AG08396 (cell line): ENCODE data around the gene DTX1.

Experiments used
- DNase-seq: peaks from one replicate; pipeline ENCODE4 v3.0.0; 2012; ENCODE audit warnings: low spot score, mixed read lengths

The DTX1 gene

DNA sequence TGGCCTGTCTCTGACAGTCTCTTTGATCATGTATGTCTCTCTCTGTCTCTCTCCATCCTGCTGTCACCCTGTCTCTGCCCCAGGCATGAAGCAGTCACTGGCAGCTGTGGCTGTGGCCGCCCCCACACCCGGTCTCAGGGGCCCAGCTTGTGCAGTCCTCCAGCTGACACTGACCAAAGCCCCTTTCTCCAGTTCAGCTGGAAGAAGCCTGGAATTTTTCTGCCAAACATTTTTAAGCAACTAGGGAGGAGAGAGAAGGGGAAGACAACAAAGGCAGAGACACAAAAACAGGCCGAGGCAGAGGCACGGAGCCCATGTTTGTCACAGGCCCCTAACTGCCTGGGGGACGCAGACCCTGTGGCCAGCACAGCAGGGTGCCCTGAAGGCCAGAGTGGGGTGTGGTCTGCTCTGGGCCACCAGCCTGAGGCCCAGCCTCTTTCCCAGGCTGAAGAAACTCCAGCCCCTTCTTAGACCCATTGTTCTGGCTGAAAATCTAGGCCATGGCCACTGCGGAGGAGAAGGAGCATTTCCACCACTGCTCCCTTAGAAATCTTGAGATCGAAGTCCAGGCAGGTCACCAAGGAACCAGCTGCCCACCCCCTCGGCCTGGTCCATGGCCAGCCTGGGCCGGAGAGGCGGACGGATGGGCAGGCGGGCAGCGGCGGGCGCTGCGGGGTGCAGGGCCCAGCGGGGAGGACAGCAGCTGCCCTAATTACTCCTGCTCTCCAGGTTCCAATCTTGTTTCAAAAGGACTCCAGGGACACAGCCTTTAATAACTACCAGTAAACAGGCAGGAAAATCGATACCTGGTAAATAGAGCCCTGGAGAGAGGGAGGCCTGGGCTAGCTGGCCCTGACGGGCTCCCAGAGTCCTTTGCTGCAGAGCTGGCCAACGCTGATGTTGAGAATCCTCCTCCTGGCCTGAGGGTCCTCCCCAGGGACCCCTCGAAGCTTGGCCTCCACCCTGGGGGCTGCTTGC is 14.9 kb downstream of the DTX1 start:
- DNase-seq = no peak

DNA sequence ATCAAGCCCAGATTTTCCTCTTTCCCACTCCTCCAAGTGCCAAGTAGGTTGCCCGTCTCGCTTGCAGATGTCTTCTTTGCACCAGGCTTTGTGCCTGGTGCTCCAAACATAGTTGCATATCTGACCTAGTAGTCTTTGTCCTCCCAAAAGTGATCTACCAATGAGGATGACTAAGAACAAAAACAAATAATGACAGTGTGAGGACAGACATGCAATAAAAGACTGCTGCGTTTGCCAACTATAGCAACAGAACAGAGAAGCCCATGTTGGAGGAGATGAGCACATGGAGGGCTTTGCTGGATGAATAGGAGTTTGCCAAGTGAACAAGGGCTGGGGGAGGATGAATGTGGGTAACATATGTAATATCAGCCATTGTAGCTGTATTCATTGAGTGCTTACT is 15.6 kb downstream of the DTX1 start:
- no peak for DNase-seq

DNA sequence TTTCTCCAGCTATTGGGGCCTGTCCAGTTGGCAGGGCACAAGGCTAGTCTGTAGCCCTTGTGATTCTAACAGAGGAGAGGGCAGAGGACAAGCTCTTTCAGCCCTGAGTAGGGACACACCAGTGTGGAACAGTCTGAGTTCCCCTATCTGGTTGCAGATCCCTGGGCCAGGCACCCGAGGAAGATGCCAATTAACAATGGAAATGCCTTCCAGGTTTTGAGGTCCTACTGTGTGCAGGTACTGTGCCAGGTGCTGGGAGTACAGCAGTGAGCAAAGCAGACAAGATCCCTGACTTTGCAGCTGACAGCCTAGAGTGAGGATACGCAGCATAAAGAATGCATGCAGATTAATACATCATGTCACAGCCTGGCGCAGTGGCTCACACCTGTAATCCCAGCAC is 17.1 kb downstream of the DTX1 start:
- DNase-seq = no peak

DNA sequence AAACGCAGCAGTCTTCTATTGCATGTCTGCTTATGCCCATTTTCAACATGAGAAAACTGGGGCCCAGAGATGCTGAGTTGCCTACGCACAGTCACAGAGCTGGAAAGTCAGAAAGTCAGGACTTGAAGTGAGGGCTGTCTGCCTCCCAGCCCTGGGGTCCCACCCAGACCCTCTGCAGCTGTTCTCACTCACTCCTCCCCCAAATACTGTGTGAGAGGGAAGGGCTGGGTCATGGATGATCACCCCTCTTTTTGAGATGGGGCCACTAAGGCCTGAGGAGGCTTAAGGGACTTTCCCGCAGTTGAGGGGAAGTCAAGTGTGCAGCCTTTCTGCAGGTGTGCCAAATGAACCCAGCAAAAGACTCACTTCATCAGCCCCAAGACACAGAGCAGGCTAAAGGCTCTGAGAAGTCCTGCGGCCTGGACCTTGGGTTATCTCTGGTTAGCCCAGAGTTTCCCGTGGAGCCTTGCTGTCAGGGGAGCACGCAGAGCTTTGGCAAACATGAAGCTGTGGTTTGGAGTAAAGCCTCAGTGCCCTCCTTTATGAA is 18.7 kb downstream of the DTX1 start:
- no peak for DNase-seq

DNA sequence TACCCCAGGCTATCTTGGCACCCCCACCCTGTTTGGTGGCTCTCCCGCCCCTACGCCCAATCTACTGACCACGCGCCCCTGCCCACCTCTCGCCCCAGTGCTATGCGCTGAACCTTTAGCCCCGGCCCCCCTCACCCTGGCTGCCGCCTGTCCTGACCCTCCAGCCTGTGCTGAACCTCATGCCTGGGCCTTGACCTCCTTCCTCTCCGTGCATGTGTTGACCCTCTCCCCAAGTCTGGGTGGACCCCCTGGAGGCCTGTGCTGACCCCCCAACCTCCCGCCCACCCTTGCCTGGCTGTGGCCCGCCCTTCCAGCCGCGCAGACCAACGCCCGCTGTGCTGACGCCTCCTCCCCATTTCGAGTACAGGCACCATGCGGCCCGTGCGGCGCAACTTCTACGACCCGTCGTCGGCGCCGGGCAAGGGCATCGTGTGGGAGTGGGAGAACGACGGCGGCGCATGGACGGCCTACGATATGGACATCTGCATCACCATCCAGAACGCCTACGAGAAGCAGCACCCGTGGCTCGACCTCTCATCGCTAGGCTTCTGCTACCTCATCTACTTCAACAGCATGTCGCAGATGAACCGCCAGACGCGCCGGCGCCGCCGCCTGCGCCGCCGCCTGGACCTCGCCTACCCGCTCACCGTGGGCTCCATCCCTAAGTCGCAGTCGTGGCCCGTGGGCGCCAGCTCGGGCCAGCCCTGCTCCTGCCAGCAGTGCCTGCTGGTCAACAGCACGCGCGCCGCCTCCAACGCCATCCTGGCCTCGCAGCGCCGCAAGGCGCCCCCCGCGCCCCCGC is 20.7 kb downstream of the DTX1 start:
- DNase-seq = no peak

DNA sequence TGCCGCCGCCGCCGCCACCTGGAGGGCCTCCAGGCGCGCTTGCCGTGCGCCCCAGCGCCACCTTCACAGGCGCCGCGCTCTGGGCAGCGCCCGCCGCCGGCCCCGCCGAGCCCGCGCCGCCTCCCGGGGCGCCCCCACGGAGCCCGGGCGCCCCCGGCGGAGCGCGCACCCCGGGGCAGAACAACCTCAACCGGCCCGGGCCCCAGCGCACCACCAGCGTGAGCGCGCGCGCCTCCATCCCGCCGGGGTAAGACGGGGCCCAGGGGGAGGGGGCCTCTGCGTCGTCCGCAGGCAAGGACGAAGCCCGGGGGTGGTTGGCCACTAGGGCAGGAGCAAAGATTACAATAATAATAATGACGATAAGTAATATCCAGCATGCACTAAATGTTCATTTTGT is 21.3 kb downstream of the DTX1 start:
- DNase-seq = no peak

DNA sequence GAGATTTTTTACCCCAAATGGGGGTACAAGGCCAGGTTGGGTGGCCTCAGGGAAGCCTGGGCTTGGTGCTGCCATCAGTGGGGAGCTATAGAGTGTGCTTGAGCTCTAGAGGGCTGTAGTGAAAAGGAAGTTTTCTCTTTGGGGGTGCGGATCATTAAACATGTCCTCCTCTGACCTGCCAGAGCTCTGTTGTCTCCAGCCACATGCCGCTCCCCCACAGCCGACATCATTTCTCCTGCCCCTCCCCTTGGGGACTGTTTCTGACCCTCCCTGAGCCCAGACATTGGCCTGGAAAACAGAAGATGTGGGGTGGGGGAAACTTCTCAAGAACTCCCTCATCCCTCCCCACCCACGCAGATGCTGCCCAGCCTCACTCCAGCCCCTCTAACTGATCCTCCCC is 25.3 kb downstream of the DTX1 start:
- DNase-seq = no peak

DNA sequence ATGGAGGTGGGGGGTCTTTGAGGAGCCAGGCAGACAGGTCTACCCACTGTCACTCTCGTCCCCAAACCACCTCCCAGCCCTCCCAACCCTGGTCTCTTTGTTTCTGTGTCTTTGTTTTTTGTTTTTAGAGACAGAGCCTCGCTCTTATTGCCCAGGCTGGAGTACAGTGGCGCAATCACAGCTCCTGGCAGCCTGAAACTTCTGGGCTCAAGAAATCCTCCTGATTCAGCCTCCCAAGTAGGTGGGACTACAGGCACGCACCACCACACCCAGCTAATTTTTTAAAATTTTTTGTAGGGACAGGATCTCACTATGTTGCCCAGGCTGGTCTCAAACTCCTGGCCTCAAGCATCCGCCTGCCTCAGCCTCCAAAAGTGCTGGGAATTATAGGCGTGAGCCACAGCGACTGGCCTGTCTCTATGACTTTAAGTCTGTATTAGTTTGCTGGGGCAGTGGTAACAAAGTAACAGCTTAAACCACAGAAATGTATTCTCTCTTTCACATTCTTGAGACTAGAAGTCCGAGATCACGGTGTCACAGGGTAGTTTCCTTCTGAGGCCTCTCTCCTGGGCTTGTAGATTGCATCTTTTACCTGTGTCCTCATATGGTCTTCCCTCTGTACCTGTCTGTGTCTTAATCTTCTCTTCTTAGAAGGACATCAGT is 26.1 kb downstream of the DTX1 start:
- DNase-seq = no peak

DNA sequence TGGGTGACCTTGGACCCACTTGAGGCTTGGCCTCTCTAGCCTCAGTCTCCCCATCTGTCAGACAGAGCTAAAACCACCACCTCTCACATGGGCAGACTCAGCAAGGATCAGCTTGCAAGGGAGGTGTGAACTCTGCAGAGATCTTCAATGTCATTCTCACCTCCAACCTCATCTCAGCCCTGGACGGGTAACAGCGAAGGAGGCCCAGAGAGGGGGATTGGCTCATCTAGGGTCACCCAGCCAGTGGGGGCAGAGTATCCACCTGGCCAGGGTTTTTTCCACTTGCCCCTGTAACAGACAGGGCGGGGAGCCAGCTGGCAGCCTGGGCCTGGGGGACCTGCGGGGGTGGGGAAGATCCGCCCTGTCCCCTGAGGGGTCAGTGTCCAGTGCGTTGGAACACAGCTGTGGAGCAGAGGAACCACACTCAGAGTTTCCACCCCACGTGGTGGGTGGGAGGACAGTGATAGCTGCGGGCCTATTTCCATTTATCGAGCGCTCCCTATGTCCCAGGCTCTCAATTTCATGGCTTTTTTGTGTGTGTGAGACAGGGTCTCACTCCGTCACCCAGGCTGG is 27.4 kb downstream of the DTX1 start:
- DNase-seq = no peak

DNA sequence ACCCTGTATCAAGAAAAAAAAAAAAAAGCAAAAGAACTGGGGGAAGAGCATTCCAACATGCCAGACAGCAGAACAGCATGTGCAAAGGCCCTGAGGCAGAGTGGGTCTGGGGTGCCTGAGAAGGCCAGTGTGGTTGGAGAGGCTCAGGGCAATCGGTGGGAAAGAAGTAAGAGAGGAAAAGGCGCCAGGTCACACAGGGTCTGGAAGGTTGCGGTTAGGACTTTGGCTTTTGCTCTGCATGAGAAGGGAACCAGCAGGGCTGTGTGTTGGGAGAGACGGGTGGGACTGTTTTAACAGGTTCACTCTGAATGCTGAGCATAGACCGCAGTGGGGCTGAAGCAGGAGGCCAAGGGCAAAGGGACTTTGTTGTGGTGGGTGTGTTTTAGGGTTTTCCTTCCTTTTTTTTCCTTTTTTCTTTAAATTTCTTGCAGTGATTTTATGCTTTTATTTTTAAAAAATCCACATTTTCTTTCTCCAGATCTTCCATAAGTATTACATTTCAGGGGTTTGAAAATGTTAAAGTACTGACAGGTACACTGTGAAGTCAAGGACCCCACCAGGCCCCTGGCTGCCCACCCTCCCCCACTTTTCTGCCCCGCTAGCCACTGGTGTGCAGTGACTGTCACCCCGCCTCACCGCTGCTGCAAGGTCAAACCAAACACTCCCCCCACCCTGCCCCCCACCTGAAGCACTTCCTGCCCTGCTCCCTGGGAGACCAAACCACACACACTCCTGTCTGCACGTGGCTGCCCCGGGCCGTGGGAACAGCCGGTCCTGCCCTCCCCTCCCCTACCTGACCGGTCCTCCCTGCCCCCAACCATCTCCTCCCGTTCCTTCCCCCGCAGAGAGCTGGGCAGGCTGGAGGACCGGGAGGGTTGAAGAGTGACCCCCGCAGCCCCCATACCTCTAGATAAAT is 30.0 kb downstream of the DTX1 start:
- DNase-seq = no peak

DNA sequence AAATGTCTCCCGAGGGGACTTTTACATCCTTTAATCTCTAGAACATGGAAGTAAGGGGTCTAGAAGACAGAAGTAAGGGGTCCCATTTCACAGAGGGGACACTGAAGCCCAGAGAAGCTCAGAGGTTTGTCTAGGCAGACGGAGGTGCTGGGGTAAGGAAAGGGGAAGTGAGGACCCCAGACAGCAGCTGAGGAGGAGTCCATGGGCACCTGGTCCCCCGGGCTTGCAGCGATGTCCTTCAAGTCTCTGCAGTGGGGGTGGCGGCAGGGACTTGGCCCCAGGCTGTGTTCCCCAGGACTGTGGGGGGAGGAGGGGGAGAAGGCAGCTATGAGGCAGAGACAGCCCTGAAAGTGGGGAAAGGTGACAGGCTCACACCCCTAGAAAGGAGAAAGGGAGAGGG is 30.7 kb downstream of the DTX1 start:
- no peak for DNase-seq

DNA sequence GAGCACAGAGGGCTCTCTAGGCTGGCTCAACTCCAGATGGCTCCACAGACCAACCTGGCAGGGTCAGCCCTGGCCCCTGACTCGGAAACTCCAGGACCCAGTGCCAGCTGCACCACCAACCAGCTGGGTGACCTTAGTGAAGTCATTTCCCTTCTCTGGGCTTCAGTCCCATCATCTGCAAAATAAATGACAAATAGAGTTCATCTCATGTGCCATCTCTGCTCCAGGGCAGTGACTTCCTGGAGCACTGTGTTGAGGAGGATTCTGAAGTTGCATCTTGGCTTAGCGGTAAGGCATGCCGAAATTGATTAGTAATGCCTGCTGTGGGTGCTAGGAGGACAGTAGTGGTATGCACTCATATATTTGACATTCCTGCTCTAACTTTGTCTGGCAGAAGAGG is 31.5 kb downstream of the DTX1 start:
- no peak for DNase-seq

DNA sequence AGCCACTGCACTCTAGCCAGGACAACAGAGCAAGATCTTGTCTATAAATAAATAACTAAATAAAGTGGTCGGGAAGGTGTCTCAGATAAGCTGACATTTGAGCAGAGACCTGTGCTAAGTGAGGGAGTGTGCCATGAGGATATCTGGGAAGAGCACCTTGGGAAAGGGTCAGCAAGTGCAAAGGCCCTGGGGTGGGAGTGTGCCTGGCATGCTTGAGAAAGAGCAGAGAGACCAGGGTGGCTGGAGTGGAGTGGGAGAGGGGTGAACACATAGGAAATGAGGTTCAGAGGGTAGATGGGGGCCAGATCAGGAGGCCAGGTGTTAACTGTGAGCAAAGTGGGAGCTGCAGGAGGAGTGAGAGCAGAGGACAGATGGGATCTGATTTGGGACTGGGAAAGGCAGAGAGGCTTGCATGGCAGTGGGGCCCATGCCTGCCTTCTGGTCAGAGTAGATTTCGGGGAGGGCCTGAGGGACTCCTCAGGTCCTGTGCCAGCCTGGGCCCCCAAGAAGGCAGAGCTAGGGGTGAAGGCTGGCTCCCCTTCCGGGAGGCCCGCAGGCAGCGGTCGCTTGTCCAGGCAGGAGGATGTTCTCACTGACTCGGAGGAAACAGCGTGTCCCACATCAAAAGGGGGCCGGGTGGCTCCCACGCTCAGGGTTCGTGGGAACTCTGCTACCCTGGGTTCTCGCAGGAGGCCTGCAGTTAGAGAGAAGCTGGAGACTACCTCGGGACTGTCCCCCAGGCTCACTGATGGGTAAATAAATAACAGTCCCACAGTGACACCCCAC is 32.6 kb downstream of the DTX1 start:
- DNase-seq = no peak

DNA sequence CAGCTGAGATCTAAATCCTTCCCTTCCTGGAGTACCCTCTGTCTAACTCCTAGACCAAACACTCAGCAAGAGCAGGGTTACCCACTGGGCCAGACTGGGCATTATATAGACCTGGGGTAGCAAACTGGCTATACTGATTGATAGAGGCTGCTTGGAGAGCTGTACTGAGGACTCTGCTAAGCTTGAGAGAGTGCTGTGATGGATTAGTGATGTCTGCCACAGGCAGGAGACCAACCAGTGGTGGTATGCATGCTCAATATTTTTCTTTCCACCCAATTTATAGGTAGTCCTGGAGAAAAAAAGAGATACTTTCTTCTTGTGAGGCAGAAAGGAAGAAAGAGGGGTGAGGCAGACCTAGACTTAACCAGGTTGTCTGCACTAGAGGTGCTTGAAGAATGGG is 33.3 kb downstream of the DTX1 start:
- DNase-seq = no peak

DNA sequence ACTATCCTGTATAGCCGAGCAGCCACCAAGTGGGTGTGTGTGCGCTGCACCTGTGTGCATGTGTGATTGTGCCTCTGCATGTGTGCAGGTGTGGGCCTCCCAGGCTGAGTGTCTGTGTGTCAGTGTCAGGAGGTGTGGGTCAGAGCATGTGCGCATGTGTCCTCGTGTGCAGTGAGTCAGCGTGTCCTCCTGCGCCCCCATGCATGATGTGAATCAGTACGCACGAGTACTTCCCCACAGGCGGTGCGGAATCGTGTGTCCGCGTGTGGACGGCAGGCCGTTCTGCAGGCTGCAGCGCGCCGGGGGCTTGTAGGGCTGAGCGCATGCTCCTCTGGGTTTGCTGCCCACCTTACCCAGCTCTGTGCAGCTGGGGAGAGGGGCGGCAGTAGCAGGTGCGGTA is 34.2 kb downstream of the DTX1 start:
- no peak for DNase-seq

DNA sequence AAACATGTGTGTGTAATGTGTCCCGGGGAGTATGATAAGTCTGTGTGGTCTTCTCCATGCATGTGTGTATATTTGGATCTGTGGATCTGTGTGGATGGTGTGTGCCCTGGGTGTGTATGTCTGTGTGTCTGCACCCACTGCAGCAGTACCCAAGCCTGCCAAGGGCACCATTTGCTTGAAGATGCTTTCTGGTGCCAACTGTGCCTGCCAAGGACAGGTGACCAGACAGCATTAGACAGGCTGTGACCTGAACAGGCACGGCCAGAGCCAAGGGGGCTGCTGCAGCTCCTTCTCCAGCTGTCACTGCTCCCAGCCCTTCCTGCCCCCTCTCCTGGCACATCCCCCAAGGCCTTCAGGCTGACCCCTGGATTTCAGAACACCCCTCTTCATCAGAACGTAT is 35.0 kb downstream of the DTX1 start:
- DNase-seq = no peak

DNA sequence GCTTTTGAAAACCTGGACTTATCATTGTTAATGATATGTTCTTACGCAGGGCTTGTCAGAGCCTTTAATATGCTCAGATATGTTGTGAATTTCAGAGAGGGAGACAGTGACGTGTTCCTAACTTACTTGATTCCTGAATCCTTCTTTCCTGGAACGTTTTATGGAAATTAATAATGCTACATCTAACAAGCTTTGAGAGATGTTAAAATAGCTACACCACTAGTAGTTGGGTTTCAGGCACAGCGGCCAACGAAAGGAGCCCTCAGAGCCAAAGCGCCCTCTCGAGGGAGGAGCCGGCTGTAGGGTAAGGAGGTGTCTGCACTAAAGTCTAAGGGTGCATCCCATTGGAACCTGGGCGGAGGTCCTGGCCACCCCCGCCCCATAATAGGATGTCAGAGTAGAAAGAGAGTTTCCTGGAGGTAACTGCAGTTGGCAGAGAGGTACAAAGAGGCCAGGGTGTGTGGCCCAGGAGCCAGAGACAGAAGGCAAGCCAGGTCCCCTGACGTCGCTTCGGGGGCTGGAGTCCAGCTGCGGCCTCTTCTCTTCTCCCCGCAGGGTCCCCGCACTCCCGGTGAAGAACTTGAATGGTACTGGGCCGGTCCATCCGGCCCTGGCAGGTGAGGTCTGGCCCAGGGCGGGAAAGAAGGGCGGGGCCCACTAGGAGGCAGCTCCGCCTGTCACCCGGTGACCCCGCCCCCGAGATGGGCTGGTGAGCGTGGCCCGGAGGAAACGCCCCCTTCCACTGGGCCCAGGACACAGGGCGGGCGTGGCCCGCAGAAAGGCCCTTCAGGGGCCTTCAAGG is 36.3 kb downstream of the DTX1 start:
- no peak for DNase-seq

DNA sequence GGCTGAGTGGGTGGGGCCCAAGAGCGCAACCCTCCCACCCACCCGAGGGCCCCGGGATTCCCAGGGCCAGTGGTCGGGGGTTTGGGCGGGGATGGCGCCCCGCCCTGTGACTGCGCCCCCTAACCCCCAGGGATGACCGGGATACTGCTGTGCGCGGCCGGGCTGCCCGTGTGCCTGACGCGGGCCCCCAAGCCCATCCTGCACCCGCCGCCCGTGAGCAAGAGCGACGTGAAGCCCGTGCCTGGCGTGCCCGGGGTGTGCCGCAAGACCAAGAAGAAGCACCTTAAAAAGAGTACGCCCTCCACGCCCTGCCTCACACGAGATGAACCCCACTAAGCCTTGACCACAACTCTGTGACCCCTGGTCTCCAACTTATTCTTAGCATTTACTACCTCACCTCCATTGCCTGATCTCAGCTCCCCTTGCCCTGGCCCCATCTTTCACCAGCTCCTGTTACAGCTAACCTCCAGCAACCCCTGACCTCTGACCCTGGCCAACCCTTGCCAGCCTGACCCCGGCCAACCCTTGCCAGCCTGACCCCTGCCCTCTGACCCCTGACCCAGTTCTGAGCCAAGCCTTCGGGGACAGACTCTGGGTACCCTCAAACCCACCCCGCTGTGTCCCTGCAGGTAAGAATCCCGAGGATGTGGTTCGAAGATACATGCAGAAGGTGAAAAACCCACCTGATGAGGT is 37.0 kb downstream of the DTX1 start:
- DNase-seq = no peak

DNA sequence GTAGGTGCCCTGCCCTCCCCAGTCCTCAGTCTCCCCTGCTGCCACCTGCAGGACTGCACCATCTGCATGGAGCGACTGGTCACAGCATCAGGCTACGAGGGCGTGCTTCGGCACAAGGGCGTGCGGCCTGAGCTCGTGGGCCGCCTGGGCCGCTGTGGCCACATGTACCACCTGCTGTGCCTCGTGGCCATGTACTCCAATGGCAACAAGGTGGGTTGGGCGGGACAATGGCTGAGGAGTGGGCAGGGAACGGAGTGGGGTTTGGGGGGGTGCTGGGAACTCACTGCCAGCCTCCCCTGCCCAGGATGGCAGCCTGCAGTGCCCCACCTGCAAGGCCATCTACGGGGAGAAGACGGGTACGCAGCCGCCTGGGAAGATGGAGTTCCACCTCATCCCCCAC is 38.2 kb downstream of the DTX1 start:
- no peak for DNase-seq
